GM19351 (cell line): ENCODE results near the gene KRT26.

Experiments
- ATAC-seq: cut with Tn5 transposase; IDR thresholded peaks from one replicate; pipeline ENCODE4 v1.9.1; 2021; ENCODE audit warnings: mild to moderate bottlenecking, moderate library complexity; ENCODE audit not compliant: unreplicated experiment

Gene KRT26

DNA sequence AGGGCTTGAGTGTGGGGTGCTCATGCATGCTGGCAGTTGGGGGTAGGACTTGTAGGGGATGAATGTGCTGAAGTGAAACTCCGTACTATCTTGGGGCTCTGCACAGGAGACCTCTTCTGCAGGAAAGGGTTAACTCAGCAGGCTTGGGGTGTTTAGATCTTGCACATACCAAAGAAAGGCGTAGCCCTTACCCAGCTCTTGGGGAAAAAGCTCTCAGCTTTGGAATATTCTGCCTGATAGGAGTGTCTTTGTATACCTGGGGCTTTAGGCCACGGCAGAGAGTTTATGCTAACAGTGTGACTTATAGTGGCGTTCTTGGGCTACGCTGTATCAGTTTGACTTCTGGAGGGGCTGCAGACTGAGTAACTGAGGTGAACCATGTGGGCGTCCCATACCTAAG, 38.0 kb downstream of the KRT26 start:
- ATAC-seq: no peak

GRCh38 chr17:40730970-40731369, 41.0 kb downstream of the KRT26 start:
- no peak for ATAC-seq

- peak; percentile 51 for ATAC-seq
Observed at GRCh38 chr17:40727447-40728231, 44.4 kb downstream of the KRT26 start.

GRCh38 chr17:40726919-40727318, 45.1 kb downstream of the KRT26 start:
- no peak for ATAC-seq

GRCh38 chr17:40724656-40725055, 47.3 kb downstream of the KRT26 start:
- no peak for ATAC-seq

GRCh38 chr17:40722241-40722640, 49.8 kb downstream of the KRT26 start:
- ATAC-seq: no peak

DNA sequence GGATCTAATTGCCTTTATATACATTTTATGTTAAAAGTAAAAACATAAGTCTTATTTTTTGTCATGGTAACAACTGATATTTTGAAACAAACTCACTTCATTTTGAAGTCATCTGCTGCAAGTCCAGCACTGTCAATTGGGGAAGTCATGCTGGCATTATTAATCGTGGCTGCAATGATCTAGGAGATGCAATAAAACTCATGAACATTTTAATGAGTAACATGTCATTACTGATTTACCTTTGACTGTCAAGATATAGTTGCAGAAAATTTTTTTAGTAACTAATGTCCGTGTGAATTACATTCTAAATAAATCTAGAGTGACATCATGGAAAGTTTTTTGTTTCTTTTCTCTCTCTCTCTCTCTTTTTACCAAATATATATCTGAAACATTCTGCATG, 51.1 kb downstream of the KRT26 start:
- ATAC-seq: no peak

- no peak for ATAC-seq
Observed at GRCh38 chr17:40718930-40719329, 53.1 kb downstream of the KRT26 start.

- no peak for ATAC-seq
Observed at GRCh38 chr17:40717776-40718175, 54.2 kb downstream of the KRT26 start.
